ENCODE results near the gene PLXNA2. TPM values are rescaled to one million over a fixed set of nuclear protein-coding genes. Genes with fewer than 3 reads are reported as not detected.
A peak's percentile ranks its signal among the peaks of the same experiment; 100 is the strongest.

The PLXNA2 gene
- total and polyA plus RNA-seq, 3 donors from 2014 or later = 4.1 to 5.5 (median 4.7) TPM

DNA sequence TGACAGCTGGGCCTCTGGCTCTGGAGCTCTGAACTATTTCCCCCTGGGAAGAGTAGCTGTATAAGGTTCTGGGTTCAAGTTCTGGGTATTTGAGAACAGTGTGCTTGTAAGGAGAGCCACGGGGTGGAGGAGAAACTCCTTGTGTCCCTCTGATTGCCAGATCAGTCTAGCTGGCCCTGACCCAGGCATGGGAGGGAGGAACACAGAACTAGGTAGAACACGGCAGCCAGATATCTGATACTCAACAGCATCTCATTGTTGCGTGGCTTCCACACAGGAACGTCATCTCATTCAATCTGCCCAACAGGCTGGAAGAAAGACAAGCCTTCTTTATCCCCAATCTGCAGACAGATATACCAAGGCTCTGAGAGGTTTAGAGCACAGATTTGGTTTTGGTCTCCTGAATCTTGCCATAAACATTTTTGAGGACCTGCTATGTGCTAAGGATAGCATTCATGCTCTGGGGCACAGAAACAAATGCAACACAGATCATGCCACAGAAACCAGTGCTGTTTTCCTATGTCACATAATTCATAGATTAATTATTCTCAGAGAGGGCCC is 83.8 kb downstream of the PLXNA2 start:
- intact Hi-C loops (cut with DNase I; ENCODE audit: low total_unique reads) = no loop called here
- WGBS, 2 donors = 43 to 49% methylated on average over 4 of the region's 4 CpGs
- no peaks in the 10 kb centered on the region for H3K9me3 ChIP-seq
- H3K27me3 ChIP-seq = no peaks in the 10 kb centered on the region
- no peak for TF ChIP-seq POLR2A (IDR thresholded peaks at IDR 0.05)
- no peak for TF ChIP-seq CTCF (IDR thresholded peaks at IDR 0.05)
- peak; percentile 62 for DNase-seq
- no peak overlapping the region for H3K4me3 ChIP-seq
- H3K4me1 ChIP-seq = peaks cover 43% of the 10 kb centered on the region
- no peaks in the 10 kb centered on the region for H3K36me3 ChIP-seq (ENCODE audit: low read depth, missing control alignments)
- H3K27ac ChIP-seq = peak overlapping the region in 1 of 2 donors; percentile 28

DNA sequence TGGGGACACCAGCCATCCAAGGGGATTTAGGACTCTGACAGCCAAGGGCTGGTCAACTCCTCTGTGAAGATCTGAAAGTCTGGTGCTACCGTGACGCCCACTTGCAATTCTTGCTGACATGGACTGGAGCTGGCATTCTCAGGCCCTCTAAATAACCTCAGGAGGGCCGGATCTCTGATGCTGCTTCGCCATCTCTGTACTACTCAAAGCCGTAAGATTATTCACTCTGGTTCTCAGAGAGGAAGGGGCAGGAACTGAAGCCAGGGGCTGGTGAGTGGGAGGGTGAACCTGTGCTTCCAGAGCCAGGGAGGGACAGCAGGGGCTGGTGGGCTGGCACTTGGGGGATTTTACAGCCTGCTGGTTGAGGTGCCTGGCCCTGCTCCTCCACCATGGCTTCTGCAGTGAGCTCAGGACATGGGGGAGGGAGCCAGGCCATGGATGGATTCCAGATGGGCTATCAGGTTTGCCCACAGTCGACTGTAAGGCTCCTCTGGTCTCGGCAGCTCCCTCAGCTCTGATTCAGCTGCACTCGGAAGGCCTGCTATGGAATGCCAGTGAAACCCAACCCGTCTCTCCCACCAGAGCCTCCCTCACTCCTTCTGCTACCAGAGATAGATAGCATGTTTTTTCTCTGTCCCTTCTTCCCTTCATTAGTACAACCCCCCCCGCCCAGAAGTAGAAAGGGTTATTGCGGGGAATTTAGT is 84.5 kb downstream of the PLXNA2 start:
- peak; percentile 82 for DNase-seq
- no peak for TF ChIP-seq CTCF (IDR thresholded peaks at IDR 0.05)
- TF ChIP-seq POLR2A (IDR thresholded peaks at IDR 0.05) = no peak
- H3K9me3 ChIP-seq = no peaks in the 10 kb centered on the region
- intact Hi-C loops (cut with DNase I; ENCODE audit: low total_unique reads) = no loop called here
- H3K4me3 ChIP-seq = no peak overlapping the region
- peak overlapping the region in 1 of 2 donors; percentile 28 for H3K27ac ChIP-seq
- no peaks in the 10 kb centered on the region for H3K36me3 ChIP-seq (ENCODE audit: low read depth, missing control alignments)
- no peaks in the 10 kb centered on the region for H3K27me3 ChIP-seq
- 39 to 68% methylated on average over 11 of the region's 11 CpGs for WGBS, 2 donors
- H3K4me1 ChIP-seq = peaks cover 43% of the 10 kb centered on the region

DNA sequence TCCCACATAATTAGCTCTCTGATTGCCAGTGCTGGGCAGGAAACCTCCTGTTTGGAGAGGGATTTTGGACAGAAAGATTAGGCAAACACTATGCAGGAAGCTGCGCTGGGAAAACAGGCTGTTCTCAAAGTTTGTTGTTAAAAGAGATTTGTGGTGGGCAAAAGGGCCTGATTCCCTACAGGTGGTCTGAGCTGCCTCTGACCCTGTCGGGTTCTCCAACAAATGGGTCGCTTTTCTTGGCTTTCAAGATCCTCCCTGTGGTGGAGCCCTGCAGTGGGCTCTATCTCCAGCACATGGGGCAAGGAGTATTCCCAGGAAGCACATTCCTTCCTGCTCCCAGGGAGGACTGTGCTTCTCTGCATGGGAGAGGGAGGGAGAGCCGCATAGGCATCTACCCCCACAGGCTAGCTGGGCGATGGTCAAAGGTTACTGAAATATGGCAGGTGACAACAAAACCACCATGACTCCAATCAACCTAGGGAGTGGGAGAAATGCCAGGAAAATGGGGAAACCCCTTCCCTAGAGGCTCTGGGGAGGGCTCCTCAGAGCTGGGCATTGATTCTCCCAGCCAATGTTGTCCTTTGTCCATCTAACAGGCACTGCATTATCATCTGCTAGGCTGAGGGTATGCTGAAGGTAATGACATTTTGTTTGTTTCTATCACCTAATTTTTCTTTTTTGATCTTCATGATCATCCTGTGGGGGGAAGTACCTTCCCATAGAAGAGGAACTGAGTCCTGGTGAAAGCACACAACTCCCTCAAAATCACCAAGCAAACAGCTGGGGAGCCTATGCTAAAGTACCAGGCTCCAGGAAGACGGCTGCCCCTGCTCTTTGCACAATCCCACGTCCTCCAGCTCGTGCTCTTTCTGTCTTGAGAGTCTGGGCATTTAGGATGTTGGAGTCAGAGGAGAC is 85.3 kb downstream of the PLXNA2 start:
- H3K36me3 ChIP-seq (ENCODE audit: low read depth, missing control alignments) = no peaks in the 10 kb centered on the region
- H3K27ac ChIP-seq = no peak overlapping the region
- no peak overlapping the region for H3K4me3 ChIP-seq
- intact Hi-C loops (cut with DNase I; ENCODE audit: low total_unique reads) = no loop called here
- no peaks in the 10 kb centered on the region for H3K27me3 ChIP-seq
- peaks cover 43% of the 10 kb centered on the region for H3K4me1 ChIP-seq
- TF ChIP-seq CTCF (IDR thresholded peaks at IDR 0.05) (no peak), POLR2A (IDR thresholded peaks at IDR 0.05) (no peak)
- no peak for DNase-seq
- 51 to 63% methylated on average over 8 of the region's 8 CpGs for WGBS, 2 donors
- no peaks in the 10 kb centered on the region for H3K9me3 ChIP-seq

DNA sequence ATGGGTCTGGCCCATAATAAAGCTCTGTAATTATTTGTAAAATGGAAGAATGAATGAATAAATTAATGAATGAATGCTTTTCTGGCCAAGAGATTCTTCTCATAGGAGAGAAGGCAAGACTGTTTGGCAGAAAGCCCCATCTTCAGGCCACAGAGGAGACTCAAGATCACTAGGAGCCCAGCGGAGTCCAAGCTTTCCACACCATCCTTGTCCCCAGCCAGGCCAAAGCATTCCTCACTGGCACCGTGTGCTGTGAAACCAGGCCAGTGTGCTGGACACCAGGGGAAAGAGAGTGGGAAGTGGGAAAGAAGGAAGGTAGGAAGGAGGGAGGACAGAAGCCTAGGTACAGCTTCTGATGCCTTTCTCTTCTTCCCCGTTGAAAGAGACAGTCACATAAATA is 86.4 kb downstream of the PLXNA2 start:
- H3K4me1 ChIP-seq = peaks cover 43% of the 10 kb centered on the region
- 70 to 80% methylated on average over 3 of the region's 3 CpGs for WGBS, 2 donors
- H3K36me3 ChIP-seq (ENCODE audit: low read depth, missing control alignments) = no peaks in the 10 kb centered on the region
- TF ChIP-seq CTCF (IDR thresholded peaks at IDR 0.05) (no peak), POLR2A (IDR thresholded peaks at IDR 0.05) (no peak)
- H3K27me3 ChIP-seq = no peaks in the 10 kb centered on the region
- peak; percentile 29 for DNase-seq
- intact Hi-C loops (cut with DNase I; ENCODE audit: low total_unique reads) = no loop called here
- H3K9me3 ChIP-seq = no peaks in the 10 kb centered on the region
- H3K27ac ChIP-seq = no peak overlapping the region
- H3K4me3 ChIP-seq = no peak overlapping the region
